GM23248 (cell line): ENCODE results near the gene ACKR3. TPM values are rescaled to one million over a fixed set of nuclear protein-coding genes. Genes with fewer than 3 reads are reported as not detected.

Experiments used
- DNase-seq: peaks from one replicate; pipeline ENCODE4 v3.0.0-alpha.2; 2015
- H2AFZ ChIP-seq: fragments of 200-600 bp; sonication (generic); 2 replicates; pipeline ENCODE4 v1.6.1; 2016; ENCODE audit warnings: antibody characterized with exemption
- H3F3A ChIP-seq: fragments of 200-600 bp; sonication (generic); 2 replicates; pipeline ENCODE4 v1.6.1; 2016; ENCODE audit warnings: mild to moderate bottlenecking, antibody characterized with exemption, mixed run types; ENCODE audit not compliant: insufficient read depth
- H3K27ac ChIP-seq: fragments of 200-600 bp; sonication (generic); 2 replicates; pipeline ENCODE4 v1.5.1; 2016; ENCODE audit warnings: mild to moderate bottlenecking
- H3K27me3 ChIP-seq: fragments of 200-600 bp; sonication (generic); replicated peaks from 2 replicates; pipeline ENCODE4 v1.6.1; 2016; ENCODE audit warnings: mild to moderate bottlenecking; ENCODE audit not compliant: insufficient read depth
- H3K36me3 ChIP-seq: fragments of 200-600 bp; sonication (generic); 2 replicates; pipeline ENCODE4 v1.6.1; 2016; ENCODE audit warnings: low read depth, mild to moderate bottlenecking
- H3K4me1 ChIP-seq: fragments of 200-600 bp; sonication (generic); 2 replicates; pipeline ENCODE4 v1.6.1; 2016; ENCODE audit warnings: mild to moderate bottlenecking; ENCODE audit not compliant: insufficient read depth
- H3K4me2 ChIP-seq: fragments of 200-600 bp; sonication (generic); one replicate; pipeline ENCODE4 v1.6.1; 2016; ENCODE audit warnings: mild to moderate bottlenecking; ENCODE audit not compliant: unreplicated experiment
- H3K4me3 ChIP-seq: fragments of 200-600 bp; sonication (generic); 2 replicates; pipeline ENCODE4 v1.5.1; 2016; ENCODE audit warnings: mild to moderate bottlenecking
- H3K79me2 ChIP-seq: fragments of 200-600 bp; sonication (generic); 2 replicates; pipeline ENCODE4 v1.6.1; 2016; ENCODE audit warnings: mild to moderate bottlenecking; ENCODE audit not compliant: insufficient read depth
- H3K9ac ChIP-seq: fragments of 200-600 bp; sonication (generic); 2 replicates; pipeline ENCODE4 v1.6.1; 2016; ENCODE audit warnings: mild to moderate bottlenecking
- H3K9me2 ChIP-seq: fragments of 200-600 bp; sonication (generic); 2 replicates; pipeline ENCODE4 v1.6.1; 2016; ENCODE audit warnings: mixed run types, mild to moderate bottlenecking, moderate library complexity; ENCODE audit not compliant: insufficient read depth
- H3K9me3 ChIP-seq: fragments of 200-600 bp; sonication (generic); one replicate; pipeline ENCODE4 v1.6.1; 2017; ENCODE audit warnings: low read depth
- H4K20me1 ChIP-seq: fragments of 200-600 bp; sonication (generic); 2 replicates; pipeline ENCODE4 v1.6.0; 2016; ENCODE audit not compliant: insufficient read depth
- EZH2 ChIP-seq: fragments of 200-600 bp; sonication (generic); IDR thresholded peaks from 2 replicates; pipeline ENCODE4 v1.6.1; 2018; ENCODE audit warnings: antibody characterized with exemption, mild to moderate bottlenecking; ENCODE audit not compliant: insufficient read depth, poor library complexity, severe bottlenecking
- EZH2phosphoT487 ChIP-seq: fragments of 200-600 bp; sonication (generic); IDR thresholded peaks from 2 replicates; pipeline ENCODE4 v1.6.1; 2018; ENCODE audit warnings: antibody characterized with exemption, moderate library complexity, mild to moderate bottlenecking, low read depth; ENCODE audit not compliant: insufficient read depth
- WGBS, 2 experiments: methylation state at CpG; one replicate each; pipeline ENCODE4 v1.1.6; 2015 to 2017; ENCODE audit warnings: low lambda C conversion rate in 2 of 2, low coverage in 1 of 2; ENCODE audit errors: missing lambda C conversion rate in 2 of 2; 5-methylcytosine and 5-hydroxymethylcytosine counted together
- in situ Hi-C: fragments of 300-500 bp; cut with MboI; formaldehyde crosslinking; loops from 2 replicates; pipeline ENCODE4 v1.15.0; 2020
- polyA plus RNA-seq: library from polyadenylated mRNA; unstranded; fragments of >200 nt; fragmentation: Nextera tagmentation; extraction: Ambion mirVana; gene quantifications from 2 replicates; pipeline ENCODE4 v1.2.1, GENCODE V29; 2016
- total RNA-seq: library from RNA; depleted of rRNA; stranded (reverse); fragments of >200 nt; shearing (Covaris generic); gene quantifications from 2 replicates; pipeline ENCODE4 v1.2.3, GENCODE V29; 2014

The ACKR3 gene
- total and polyA plus RNA-seq, 2 experiments from 2014 or later = 6.1 to 8.5 TPM

DNA sequence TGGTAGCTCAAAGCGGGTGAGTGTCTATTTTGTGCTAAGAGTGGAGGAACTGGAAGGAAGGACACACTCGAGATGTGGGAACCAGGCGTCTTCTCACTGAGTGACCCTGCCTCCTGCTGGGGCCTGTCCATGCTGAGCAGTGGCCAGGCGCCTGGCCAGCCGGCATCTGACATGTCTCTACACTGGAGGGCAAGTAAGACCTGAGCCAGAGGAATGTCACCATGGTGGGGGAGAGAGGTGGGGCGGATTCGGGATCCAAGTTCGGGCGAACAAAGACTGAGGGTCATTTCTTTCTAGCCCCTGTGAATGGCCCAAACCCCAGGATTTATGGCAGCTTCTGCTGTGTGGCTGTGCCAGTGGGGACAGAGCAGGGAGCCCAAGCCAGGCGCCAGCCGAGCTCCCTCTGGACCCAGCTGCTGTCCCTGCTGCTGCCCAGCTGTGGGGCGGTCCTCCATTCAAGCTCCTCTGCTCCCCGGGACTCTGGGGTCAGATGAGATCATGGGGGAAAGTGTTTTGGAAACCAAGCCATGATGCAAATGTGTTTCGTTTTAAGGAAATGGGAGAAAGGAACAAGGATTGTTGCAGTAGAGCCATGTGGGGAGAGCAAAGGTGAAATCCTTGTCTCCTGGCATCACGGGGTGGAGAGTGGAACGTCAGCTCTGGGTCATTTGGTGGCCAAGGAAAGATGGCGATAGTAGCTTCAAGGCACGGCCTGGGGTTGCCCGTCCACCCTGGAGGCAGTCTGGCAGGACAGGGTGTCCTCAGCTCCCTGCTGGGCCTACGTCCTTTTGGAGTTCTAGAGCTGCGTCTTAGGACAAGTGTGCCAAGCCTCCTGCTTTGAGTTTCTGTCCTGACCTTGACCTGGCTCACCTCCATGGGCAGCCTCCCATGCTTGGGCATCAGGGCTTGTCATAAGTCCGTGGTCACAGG is 8.1 kb downstream of the ACKR3 start:
- TF ChIP-seq EZH2phosphoT487 (no peak), EZH2 (no peak)
- H3K79me2 ChIP-seq = no peaks in the 10 kb centered on the region

DNA sequence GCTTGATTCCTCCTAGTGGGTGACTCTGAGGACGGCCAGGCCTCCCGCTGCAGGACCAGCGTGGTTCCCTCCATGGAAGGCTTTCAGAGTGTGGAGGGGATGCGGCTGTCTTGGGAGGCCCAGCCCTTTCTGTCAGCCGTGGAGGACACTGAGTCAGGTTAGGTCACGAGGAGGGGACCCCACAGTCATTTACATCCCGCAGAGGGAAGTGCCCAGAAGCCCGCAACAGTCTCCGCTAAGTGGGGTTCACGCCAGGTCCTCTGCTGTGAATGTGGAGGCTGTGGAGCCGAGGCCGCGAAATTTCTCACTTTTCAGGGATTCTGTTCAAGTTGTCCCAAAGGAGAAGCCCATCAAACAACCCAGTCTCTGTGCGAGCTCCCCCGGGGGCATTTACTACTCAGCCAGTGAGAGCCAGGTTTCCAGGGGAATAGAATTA is 8.8 kb downstream of the ACKR3 start:
- no peak overlapping the region for H3K4me2 ChIP-seq

More for the DNA sequence above, 8.1 kb downstream of the ACKR3 start:
- H3F3A ChIP-seq = no peaks in the 10 kb centered on the region
- no peaks in the 10 kb centered on the region for H4K20me1 ChIP-seq
- H3K27ac ChIP-seq = no peak overlapping the region
- H2AFZ ChIP-seq = no peak overlapping the region
- 39 to 40% methylated on average over 22 of the region's 22 CpGs for WGBS, 2 experiments
- H3K27me3 ChIP-seq = peaks cover 19% of the 10 kb centered on the region
- H3K9me2 ChIP-seq = no peaks in the 10 kb centered on the region
- in situ Hi-C loops = no loop called here
- no peak overlapping the region for H3K4me2 ChIP-seq
- H3K4me3 ChIP-seq = no peak overlapping the region
- no peak overlapping the region for H3K9ac ChIP-seq
- DNase-seq = no peak
- H3K4me1 ChIP-seq = no peaks in the 10 kb centered on the region
- no peaks in the 10 kb centered on the region for H3K36me3 ChIP-seq
- H3K9me3 ChIP-seq = no peaks in the 10 kb centered on the region

GRCh38 chr2:236579048-236579745 is 9.6 kb downstream of the ACKR3 start:
- Histone ChIP-seq H2AFZ (no peak overlapping the region), H3K9me2 (no peaks in the 10 kb centered on the region), H3K9me3 (no peaks in the 10 kb centered on the region), H4K20me1 (no peaks in the 10 kb centered on the region), H3K4me1 (no peaks in the 10 kb centered on the region), H3K36me3 (no peaks in the 10 kb centered on the region), H3K27ac (no peak overlapping the region), H3F3A (no peaks in the 10 kb centered on the region), H3K4me3 (no peak overlapping the region), H3K79me2 (no peaks in the 10 kb centered on the region), H3K4me2 (no peak overlapping the region), H3K27me3 (peaks cover 19% of the 10 kb centered on the region), H3K9ac (no peak overlapping the region)
- in situ Hi-C loops = no loop called here
- whole genome bisulfite sequencing, 2 experiments = 73 to 74% methylated on average over 9 of the region's 9 CpGs
- DNase-seq = no peak
- TF ChIP-seq EZH2 (no peak), EZH2phosphoT487 (no peak)

More for the DNA sequence above, 8.8 kb downstream of the ACKR3 start:
- H4K20me1 ChIP-seq = no peaks in the 10 kb centered on the region
- no peaks in the 10 kb centered on the region for H3K9me2 ChIP-seq
- TF ChIP-seq EZH2phosphoT487 = no peak
- no peak for TF ChIP-seq EZH2
- no peaks in the 10 kb centered on the region for H3K9me3 ChIP-seq
- H3K27ac ChIP-seq = no peak overlapping the region
- no peak overlapping the region for H3K4me3 ChIP-seq
- H3K36me3 ChIP-seq = no peaks in the 10 kb centered on the region
- no peak overlapping the region for H2AFZ ChIP-seq
- in situ Hi-C loops = no loop called here
- no peak for DNase-seq
- H3K27me3 ChIP-seq = peaks cover 19% of the 10 kb centered on the region
- no peaks in the 10 kb centered on the region for H3K4me1 ChIP-seq
- WGBS, 2 experiments = 79 to 85% methylated on average over 15 of the region's 15 CpGs
- no peaks in the 10 kb centered on the region for H3F3A ChIP-seq
- no peak overlapping the region for H3K9ac ChIP-seq
- no peaks in the 10 kb centered on the region for H3K79me2 ChIP-seq

DNA sequence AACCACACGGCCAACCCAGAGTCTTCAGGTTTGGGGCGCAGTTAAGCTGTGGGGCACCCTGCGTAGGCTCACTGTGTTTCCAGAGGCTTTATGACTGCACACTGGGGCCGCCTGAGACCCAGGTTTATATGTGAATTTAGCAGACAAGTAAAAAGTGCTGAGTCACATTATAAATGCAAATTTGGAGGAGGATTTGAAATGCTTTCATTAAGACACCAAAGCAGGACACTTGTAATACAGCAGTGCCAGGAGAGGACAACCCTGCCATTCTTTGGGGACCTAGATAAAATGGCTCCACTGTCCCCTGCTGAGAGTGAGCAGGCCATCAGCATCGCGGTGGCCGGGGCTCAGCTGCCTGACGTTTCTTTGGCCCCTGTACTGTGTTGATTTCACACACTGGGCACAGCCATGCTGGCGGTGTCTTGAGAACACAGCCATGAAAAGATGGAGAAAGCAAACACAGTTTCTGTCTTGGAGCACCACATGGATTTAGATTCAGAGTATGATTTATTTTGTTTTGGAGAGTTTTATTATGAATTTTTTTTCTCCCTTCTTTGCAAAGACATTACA is 10.2 kb downstream of the ACKR3 start:
- H3K4me1 ChIP-seq = no peaks in the 10 kb centered on the region
- H3K79me2 ChIP-seq = no peaks in the 10 kb centered on the region
- H2AFZ ChIP-seq = no peak overlapping the region
- no peak overlapping the region for H3K4me2 ChIP-seq
- TF ChIP-seq EZH2 (no peak), EZH2phosphoT487 (no peak)
- H3K9me3 ChIP-seq = no peaks in the 10 kb centered on the region
- in situ Hi-C loops = no loop called here
- WGBS, 2 experiments = 53 to 58% methylated on average over 9 of the region's 9 CpGs
- H4K20me1 ChIP-seq = no peaks in the 10 kb centered on the region
- no peaks in the 10 kb centered on the region for H3K36me3 ChIP-seq
- H3K9ac ChIP-seq = no peak overlapping the region
- no peaks in the 10 kb centered on the region for H3F3A ChIP-seq
- DNase-seq = no peak
- peaks cover 17% of the 10 kb centered on the region for H3K27me3 ChIP-seq
- no peak overlapping the region for H3K4me3 ChIP-seq
- no peak overlapping the region for H3K27ac ChIP-seq
- no peaks in the 10 kb centered on the region for H3K9me2 ChIP-seq
